BLaER1 treated with 17β-estradiol and CSF1 and Interleukin-3, amounts not matched to agents 10 nM and 100 nM (cell line): Measurements from ENCODE around the gene SPEG.

Experiments
- H3K27ac ChIP-seq, 11 experiments: shearing (Covaris generic); formaldehyde crosslinking; 2 replicates each; pipeline ENCODE4 v1.8.1; 2022
- H3K27me3 ChIP-seq, 11 experiments: shearing (Covaris generic); formaldehyde crosslinking; 2 replicates each; pipeline ENCODE4 v1.8.1; 2022
- H3K36me3 ChIP-seq, 11 experiments: shearing (Covaris generic); formaldehyde crosslinking; 2 replicates each; pipeline ENCODE4 v1.8.1; 2022
- H3K4me1 ChIP-seq, 10 experiments: shearing (Covaris generic); formaldehyde crosslinking; 2 replicates each; pipeline ENCODE4 v1.8.1; 2022
- H3K4me2 ChIP-seq, 11 experiments: shearing (Covaris generic); formaldehyde crosslinking; 2 replicates each; pipeline ENCODE4 v1.8.1; 2022
- H3K4me3 ChIP-seq, 10 experiments: shearing (Covaris generic); formaldehyde crosslinking; 2 replicates each; pipeline ENCODE4 v1.8.1; 2022
- H3K9ac ChIP-seq, 11 experiments: shearing (Covaris generic); formaldehyde crosslinking; 2 replicates each; pipeline ENCODE4 v1.8.1; 2022
- H3K9me3 ChIP-seq, 11 experiments: shearing (Covaris generic); formaldehyde crosslinking; replicated peaks in 1 of 11; 2 replicates each; pipeline ENCODE4 v1.8.1; 2022
- H4K20me1 ChIP-seq, 11 experiments: shearing (Covaris generic); formaldehyde crosslinking; 2 replicates each; pipeline ENCODE4 v1.8.1; 2022
- Cebpa-rat ChIP-seq, 11 experiments: shearing (Covaris generic); IDR thresholded peaks; 2 replicates each; pipeline ENCODE4 v1.8.1; 2022

The SPEG gene

DNA sequence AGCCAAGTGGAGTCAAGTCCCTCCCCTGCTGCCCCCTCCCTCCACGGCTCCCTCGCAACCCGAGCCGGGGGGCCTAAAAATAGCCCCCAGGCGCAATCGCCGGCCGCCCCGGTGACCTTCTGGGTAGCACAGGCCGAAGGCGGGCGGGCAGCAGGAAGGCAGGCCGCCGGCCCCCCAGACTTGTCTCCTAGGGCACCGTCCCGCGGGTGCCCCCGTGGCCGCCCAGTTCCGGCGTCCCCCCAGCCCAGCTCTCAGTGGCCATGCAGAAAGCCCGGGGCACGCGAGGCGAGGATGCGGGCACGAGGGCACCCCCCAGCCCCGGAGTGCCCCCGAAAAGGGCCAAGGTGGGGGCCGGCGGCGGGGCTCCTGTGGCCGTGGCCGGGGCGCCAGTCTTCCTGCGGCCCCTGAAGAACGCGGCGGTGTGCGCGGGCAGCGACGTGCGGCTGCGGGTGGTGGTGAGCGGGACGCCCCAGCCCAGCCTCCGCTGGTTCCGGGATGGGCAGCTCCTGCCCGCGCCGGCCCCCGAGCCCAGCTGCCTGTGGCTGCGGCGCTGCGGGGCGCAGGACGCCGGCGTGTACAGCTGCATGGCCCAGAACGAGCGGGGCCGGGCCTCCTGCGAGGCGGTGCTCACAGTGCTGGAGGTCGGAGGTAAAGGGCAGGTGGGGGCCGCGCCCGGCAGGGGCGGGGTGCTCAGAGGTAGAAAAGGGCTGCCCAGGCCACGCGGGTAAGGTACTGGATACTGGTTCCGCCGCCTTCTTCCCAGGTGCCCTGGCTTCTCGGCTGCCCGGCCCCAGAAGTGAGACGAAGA lies at the start of gene SPEG:
Gene SPEG (plus strand): TSS at position 126 of the 808 bp plus-strand sequence. CDS start 135 bp downstream, at position 261.
- Histone ChIP-seq H3K27ac (no peak within 1 kb of the TSS), H3K4me2 (no peak within 1 kb of the TSS), H3K4me1 (peaks cover 0 to 19% (median 10%) of the 10 kb centered on the region in 10 experiments; a peak in 13 of 20 replicates), H4K20me1 (peaks cover 0 to 14% (median 0%) of the 10 kb centered on the region in 11 experiments; a peak in 3 of 22 replicates), H3K9me3 (no peaks in the 10 kb centered on the region), H3K9ac (no peak within 1 kb of the TSS), H3K36me3 (no peaks in the 10 kb centered on the region), H3K27me3 (peaks cover 28 to 45% (median 32%) of the 10 kb centered on the region in 11 experiments), H3K4me3 (no peak within 1 kb of the TSS)
- no peak for TF ChIP-seq Cebpa-rat (IDR thresholded peaks at IDR 0.05)

DNA sequence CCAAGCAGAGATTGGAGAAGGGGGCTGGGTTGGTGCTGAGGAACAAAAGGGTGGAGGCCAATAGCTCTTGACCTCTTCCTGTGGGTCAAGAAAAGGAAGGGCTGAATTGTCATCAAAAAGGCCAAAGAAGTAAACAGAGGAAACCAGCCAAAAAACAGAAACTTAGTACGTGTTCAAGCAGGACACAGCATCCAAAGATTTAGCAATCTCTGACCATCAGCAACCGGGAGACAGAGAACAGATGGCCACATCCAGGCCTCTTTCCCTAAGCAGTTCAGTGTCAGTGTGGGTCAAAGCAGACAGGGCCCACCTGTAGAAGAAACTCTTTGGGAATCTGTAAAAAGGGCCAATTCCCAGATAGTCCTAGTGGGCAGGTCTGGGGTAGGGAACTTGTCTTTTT lies 49.8 kb upstream of the SPEG start:
- peaks cover 0 to 69% (median 42%) of the 10 kb centered on the region in 11 experiments; a peak in 15 of 22 replicates for H4K20me1 ChIP-seq

DNA sequence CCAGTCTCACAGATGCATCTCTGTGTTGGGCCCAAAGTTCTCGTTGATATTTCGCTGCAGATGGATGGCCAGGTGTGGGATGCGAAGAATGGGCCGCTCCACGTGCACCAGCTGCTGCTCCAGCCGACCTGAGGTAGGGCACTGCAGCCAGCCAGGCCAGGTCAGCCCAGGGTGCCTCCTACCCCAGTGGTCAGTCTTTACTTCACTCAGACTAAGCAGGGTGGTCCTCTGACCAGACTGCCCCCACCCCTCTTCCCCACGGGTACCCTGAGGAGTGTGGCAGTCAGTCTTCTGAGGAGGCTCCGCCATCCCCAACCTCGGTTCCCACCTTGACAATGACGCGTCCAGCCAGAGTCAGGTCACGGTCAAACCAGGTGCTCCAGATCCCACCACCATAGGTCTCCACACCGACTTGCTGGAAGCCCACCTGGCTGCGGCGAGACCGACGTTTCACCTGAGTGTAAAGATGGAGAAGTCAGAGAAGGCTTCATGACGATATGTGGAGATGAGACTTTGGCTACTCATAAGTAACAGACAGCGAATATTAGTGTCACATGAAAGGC lies 48.6 kb upstream of the SPEG start:
- peak overlapping the region in 3 of 11 experiments; percentile 90 to 95 (median 93); a peak in 4 of 22 replicates for H3K27ac ChIP-seq
- peaks cover 16 to 32% (median 20%) of the 10 kb centered on the region in 10 experiments for H3K4me1 ChIP-seq
- H3K4me2 ChIP-seq, result peak overlapping the region; percentile 90 to 100 (median 95)
- H3K27me3 ChIP-seq, result no peaks in the 10 kb centered on the region
- H3K36me3 ChIP-seq, result peaks cover 55 to 59% (median 56%) of the 10 kb centered on the region in 11 experiments
- peaks cover 0 to 63% (median 42%) of the 10 kb centered on the region in 11 experiments; a peak in 15 of 22 replicates for H4K20me1 ChIP-seq
- peaks cover 0 to 9% (median 7%) of the 10 kb centered on the region in 11 experiments; a peak in 7 of 22 replicates for H3K9me3 ChIP-seq
- no peak for TF ChIP-seq Cebpa-rat (IDR thresholded peaks at IDR 0.05)
- peak overlapping the region in 10 of 11 experiments; percentile 83 to 96 (median 91); a peak in 15 of 22 replicates for H3K9ac ChIP-seq
- peak overlapping the region in 8 of 10 experiments; percentile 76 to 90 (median 85); a peak in 14 of 20 replicates for H3K4me3 ChIP-seq

More for the DNA sequence above, 49.8 kb upstream of the SPEG start:
- Histone ChIP-seq H3K4me1 (peaks cover 16 to 32% (median 20%) of the 10 kb centered on the region in 10 experiments), H3K27ac (no peak overlapping the region), H3K9ac (peak overlapping the region in 2 of 11 experiments; percentile 34 to 38; a peak in 3 of 22 replicates), H3K36me3 (peaks cover 64 to 71% (median 68%) of the 10 kb centered on the region in 11 experiments), H3K4me2 (peak overlapping the region in 2 of 11 experiments; percentile 25 to 100; a peak in 4 of 22 replicates), H3K4me3 (no peak overlapping the region), H3K27me3 (no peaks in the 10 kb centered on the region), H3K9me3 (no peaks in the 10 kb centered on the region)
- TF ChIP-seq Cebpa-rat (IDR thresholded peaks at IDR 0.05), result no peak

DNA sequence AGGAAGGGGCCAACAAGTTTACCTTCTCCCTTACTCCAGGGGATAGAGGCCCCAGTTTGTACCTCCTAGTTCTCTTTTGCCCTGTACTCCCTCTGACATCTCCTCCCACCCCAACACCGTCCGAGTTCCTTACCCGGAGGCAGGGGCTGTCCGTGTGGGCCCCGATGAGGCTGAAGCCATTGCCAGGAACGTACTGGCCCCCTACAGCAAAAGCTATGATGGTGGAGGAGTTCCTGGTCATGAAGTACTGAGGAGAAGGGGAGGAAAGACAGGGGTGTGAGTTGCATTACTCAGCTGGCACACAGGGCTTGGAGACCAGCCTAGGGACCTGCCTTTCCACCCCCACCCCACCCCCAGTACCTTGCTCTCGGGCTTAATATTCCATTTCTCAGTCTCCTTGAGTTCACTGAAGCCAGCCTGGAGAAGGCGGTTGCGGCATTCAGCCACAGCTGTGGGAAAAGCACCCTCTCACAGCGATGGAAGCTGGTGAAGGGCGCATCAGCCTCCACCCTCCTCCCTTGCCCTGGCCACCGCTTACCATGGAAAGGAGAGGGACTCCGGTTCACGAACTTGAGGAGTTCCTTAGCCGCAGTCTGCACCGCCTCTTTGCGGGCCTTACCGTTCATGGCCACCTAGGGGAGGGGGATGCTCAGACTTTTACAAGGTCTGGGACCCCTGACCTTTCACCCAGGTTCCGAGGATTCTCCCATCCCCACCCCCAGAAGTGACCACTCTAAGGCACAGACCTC lies 47.9 kb upstream of the SPEG start:
- H3K9ac ChIP-seq, result peak overlapping the region; percentile 83 to 96 (median 91)
- H3K4me2 ChIP-seq, result peak overlapping the region; percentile 90 to 100 (median 95)
- H3K4me1 ChIP-seq, result peaks cover 16 to 32% (median 20%) of the 10 kb centered on the region in 10 experiments
- H4K20me1 ChIP-seq, result peaks cover 0 to 56% (median 42%) of the 10 kb centered on the region in 11 experiments; a peak in 15 of 22 replicates
- H3K9me3 ChIP-seq, result peaks cover 0 to 11% (median 8%) of the 10 kb centered on the region in 11 experiments; a peak in 7 of 22 replicates
- peak overlapping the region; percentile 77 to 95 (median 90) for H3K27ac ChIP-seq
- TF ChIP-seq Cebpa-rat (IDR thresholded peaks at IDR 0.05), result no peak
- H3K36me3 ChIP-seq, result peaks cover 48 to 52% (median 49%) of the 10 kb centered on the region in 11 experiments
- no peaks in the 10 kb centered on the region for H3K27me3 ChIP-seq
- H3K4me3 ChIP-seq, result peak overlapping the region; percentile 76 to 90 (median 85)

DNA sequence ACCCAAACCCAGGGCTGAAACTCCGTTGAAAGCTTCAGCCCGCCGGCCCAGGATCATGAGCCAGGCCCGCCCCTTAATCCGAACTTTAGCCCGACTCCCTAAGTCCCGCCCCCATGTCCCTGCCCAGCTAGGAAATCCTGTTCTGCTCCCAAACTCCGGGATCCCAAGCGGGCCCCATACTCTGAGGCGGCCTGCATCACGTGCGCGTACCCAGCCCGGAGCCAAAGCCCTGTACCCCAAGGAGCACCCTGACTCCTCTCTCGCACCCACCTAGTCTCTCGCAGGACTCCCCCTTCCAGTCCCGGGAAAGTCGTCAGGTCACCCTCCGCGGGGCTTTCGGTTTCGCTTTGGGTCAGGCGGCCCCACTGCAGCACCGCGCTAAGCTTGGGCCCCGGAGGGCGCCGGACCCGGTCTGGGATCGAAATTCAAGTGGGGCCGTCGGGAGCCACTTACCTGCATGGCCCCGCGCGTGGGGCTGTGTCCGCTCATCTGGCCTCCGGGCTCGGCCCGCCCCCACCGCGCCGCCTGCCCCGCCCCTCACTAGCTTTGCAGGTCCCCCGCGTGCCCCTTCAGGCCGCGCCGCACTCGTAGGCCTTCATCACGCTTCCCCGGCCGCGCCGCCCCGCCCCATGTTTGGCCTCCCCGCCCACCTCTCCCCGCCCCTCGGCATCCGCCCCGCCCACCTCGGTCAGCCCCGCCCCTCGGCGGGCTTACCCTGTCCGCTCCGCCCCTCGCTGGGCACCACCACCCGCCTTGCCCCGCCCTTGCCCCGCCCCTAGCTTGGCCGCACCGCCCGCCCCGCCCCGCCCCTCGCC lies 47.1 kb upstream of the SPEG start, which contains the start of gene DNPEP:
Gene DNPEP (minus strand): TSS at position 607 of the 815 bp plus-strand sequence. CDS start 118 bp downstream, at position 489.
- H3K4me3 ChIP-seq, result peak within 1 kb of the TSS; percentile 76 to 90 (median 85)
- H3K9ac ChIP-seq, result peak within 1 kb of the TSS; percentile 83 to 96 (median 91)
- peaks cover 0 to 48% (median 36%) of the 10 kb centered on the region in 11 experiments; a peak in 15 of 22 replicates for H4K20me1 ChIP-seq
- H3K4me2 ChIP-seq, result peak within 1 kb of the TSS; percentile 90 to 100 (median 95)
- no peak for TF ChIP-seq Cebpa-rat (IDR thresholded peaks at IDR 0.05)
- peaks cover 16 to 32% (median 20%) of the 10 kb centered on the region in 10 experiments for H3K4me1 ChIP-seq
- H3K36me3 ChIP-seq, result peaks cover 40 to 44% (median 41%) of the 10 kb centered on the region in 11 experiments
- no peaks in the 10 kb centered on the region for H3K27me3 ChIP-seq
- H3K9me3 ChIP-seq, result peaks cover 0 to 11% (median 8%) of the 10 kb centered on the region in 11 experiments; a peak in 7 of 22 replicates
- peak within 1 kb of the TSS; percentile 77 to 95 (median 90) for H3K27ac ChIP-seq

DNA sequence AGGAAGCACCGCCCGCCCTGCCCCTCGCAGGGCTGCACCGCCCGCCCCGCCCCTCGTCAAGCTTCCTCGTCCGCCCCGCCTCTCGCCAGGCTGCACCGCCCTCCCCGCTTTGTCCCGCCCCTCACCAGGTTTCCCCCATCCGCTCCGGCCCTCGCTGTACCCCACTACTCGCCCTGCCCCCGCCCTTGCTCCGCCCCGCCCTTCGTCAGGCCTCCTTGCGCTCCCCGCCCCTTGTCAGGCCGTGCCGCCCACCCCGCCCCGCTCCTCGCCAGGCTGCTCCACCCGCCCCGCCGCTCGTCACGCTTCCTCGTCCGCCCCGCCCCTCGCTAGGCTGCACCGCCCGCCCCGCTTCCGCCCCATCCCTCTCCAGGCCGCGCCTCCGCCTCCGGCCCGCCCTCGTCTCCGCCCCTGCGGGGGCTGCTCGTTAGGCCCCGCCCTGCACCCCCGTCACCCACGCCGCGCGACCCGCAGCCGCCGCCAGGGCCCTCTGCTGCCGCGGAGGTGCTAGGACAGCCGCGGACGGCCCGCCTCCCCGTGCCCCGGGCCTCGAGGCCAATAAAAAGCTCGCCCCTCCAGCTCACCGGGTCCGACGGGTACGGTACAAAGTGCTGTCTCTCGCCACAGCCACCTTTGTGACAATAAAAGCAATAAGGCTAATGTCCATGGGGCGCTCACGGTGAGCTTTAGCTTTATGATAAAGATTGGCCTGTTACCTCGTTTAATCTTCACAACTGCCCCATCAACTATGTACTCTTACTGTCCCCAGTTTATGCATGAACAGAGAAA lies 46.3 kb upstream of the SPEG start:
- peaks cover 0 to 14% (median 8%) of the 10 kb centered on the region in 11 experiments; a peak in 9 of 22 replicates for H3K9me3 ChIP-seq
- H3K4me3 ChIP-seq, result peak overlapping the region in 9 of 10 experiments; percentile 24 to 61 (median 43); a peak in 14 of 20 replicates
- H3K9ac ChIP-seq, result peak overlapping the region; percentile 19 to 68 (median 59); a peak in 20 of 22 replicates
- peaks cover 0 to 40% (median 29%) of the 10 kb centered on the region in 11 experiments; a peak in 15 of 22 replicates for H4K20me1 ChIP-seq
- no peaks in the 10 kb centered on the region for H3K27me3 ChIP-seq
- H3K4me2 ChIP-seq, result peak overlapping the region; percentile 47 to 85 (median 65)
- peak overlapping the region; percentile 35 to 68 (median 58); a peak in 19 of 22 replicates for H3K27ac ChIP-seq
- H3K4me1 ChIP-seq, result peaks cover 16 to 32% (median 20%) of the 10 kb centered on the region in 10 experiments
- H3K36me3 ChIP-seq, result peaks cover 32 to 36% (median 33%) of the 10 kb centered on the region in 11 experiments
- TF ChIP-seq Cebpa-rat (IDR thresholded peaks at IDR 0.05), result no peak

DNA sequence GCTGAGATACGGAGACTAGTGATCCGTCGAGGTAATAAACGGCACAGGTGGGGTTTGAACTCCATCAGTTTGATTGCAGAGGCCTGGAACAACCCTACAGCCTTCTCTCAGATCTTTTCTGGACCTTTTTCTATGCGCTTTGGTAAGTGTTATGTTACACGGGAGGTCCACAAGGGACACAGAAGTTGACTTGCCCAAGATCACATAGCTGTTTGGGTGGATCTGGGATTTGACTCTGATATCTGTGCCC lies 45.8 kb upstream of the SPEG start:
- H3K9ac ChIP-seq, result peak overlapping the region; percentile 19 to 68 (median 59); a peak in 20 of 22 replicates

More for the DNA sequence above, 45.8 kb upstream of the SPEG start:
- Histone ChIP-seq H4K20me1 (peaks cover 0 to 35% (median 27%) of the 10 kb centered on the region in 11 experiments; a peak in 15 of 22 replicates), H3K9me3 (peaks cover 0 to 14% (median 8%) of the 10 kb centered on the region in 11 experiments; a peak in 9 of 22 replicates), H3K27ac (peak overlapping the region; percentile 35 to 68 (median 58); a peak in 19 of 22 replicates), H3K4me3 (peak overlapping the region in 9 of 10 experiments; percentile 24 to 61 (median 43); a peak in 13 of 20 replicates), H3K4me2 (peak overlapping the region; percentile 47 to 85 (median 65)), H3K36me3 (peaks cover 27 to 31% (median 28%) of the 10 kb centered on the region in 11 experiments), H3K27me3 (no peaks in the 10 kb centered on the region), H3K4me1 (peaks cover 16 to 32% (median 20%) of the 10 kb centered on the region in 10 experiments)
- TF ChIP-seq Cebpa-rat (IDR thresholded peaks at IDR 0.05), result no peak
